22Rv1 (cell line): ENCODE data around the gene TMEM165.

ENCODE experiments used
- H3K27ac ChIP-seq: fragments of 450-650 bp; 2 replicates; pipeline ENCODE4 v1.5.1; 2017
- ZFX ChIP-seq: fragments of 450-650 bp; IDR thresholded peaks from 2 replicates; pipeline ENCODE4 v1.6.1; 2017; ENCODE audit warnings: antibody characterized with exemption, borderline replicate concordance
- TF ChIP-seq, protein P1 (sequence below): fragments of 450-650 bp; IDR thresholded peaks from 2 replicates; pipeline ENCODE4 v1.5.1; 2017; ENCODE audit warnings: mild to moderate bottlenecking

TMEM165 gene

DNA sequence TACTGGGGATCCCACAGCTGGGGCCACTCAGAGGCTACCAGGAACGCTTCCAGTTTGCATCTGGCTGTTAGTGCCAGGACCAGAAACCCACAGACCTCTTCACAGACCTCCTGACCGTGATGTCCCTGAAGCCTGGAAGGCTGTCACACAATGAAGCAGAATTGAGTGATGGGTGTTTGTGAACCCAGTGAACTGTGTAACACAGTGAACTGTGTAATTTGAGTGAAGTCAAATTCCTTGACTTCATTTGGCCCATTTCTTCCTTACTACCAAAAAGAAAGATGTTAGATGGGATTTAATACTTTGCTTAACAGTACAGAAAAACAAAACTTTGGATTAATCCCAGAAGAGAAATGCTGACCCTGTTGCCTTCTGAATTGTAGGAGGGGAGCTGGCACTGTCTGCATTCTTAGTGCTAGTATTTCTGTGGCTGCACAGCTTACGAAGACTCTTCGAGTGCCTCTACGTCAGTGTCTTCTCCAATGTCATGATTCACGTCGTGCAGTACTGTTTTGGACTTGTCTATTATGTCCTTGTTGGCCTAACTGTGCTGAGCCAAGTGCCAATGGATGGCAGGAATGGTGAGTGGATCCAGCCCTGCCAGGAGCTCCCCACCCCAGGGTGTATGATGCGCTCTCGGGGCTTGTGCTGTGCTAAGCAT, 31.9 kb upstream of the TMEM165 start:
- no peak overlapping the region for H3K27ac ChIP-seq
- TF ChIP-seq, protein P1, sequence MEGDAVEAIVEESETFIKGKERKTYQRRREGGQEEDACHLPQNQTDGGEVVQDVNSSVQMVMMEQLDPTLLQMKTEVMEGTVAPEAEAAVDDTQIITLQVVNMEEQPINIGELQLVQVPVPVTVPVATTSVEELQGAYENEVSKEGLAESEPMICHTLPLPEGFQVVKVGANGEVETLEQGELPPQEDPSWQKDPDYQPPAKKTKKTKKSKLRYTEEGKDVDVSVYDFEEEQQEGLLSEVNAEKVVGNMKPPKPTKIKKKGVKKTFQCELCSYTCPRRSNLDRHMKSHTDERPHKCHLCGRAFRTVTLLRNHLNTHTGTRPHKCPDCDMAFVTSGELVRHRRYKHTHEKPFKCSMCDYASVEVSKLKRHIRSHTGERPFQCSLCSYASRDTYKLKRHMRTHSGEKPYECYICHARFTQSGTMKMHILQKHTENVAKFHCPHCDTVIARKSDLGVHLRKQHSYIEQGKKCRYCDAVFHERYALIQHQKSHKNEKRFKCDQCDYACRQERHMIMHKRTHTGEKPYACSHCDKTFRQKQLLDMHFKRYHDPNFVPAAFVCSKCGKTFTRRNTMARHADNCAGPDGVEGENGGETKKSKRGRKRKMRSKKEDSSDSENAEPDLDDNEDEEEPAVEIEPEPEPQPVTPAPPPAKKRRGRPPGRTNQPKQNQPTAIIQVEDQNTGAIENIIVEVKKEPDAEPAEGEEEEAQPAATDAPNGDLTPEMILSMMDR: no peak
- no peak for TF ChIP-seq ZFX

DNA sequence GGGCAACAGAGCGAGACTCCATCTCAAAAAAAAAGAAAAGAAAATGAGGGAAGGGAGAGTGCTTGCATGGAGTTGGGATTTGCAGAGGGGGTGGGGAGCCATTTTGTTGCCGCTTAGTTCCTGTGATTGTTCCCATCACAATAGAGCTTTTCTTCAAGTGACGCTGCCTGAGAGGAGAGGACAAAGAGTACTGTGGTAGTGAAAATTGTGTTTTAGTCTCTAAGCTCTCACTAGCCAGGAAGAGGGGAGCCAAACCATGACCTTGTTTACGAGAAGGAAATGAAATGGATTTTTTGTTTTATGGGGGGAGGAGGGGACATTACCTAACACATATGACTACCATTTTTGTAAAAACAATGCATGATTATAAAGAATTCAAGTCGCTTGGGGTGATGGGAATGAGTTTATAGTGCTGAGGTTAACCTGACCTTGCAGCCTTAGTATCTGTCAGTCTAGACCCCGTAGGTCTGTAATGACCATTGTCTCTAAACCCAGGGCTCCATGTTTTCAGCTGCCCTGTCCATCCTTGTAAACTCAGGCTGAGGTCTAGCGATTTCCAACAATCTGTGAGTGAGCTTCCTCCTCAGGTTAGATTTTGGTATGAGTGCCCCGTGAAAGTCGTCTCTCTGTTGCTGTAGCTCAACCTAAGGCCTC, 30.9 kb upstream of the TMEM165 start:
- no peak overlapping the region for H3K27ac ChIP-seq
- TF ChIP-seq ZFX: no peak
- TF ChIP-seq, protein P1: no peak

DNA sequence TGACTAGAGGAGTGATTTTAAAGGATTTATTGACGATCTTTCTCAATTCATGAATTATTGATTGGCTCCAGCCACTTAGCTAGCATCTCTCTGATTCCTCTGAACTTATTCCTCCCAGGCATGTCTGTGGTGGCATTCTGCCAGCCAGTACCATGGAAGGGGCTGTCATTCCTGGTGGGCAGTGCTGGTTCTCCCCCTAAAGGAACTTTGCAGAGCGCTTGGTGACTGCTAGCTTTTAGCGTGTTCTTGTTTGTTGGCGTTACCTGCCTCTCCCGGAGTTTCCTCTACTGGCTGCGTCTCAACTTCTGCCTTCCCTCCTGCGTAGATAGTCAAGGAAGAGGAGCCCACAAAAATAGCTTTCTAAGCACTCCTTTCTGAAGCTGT, 30.4 kb upstream of the TMEM165 start:
- H3K27ac ChIP-seq: no peak overlapping the region
- TF ChIP-seq ZFX: no peak
- TF ChIP-seq, protein P1: no peak

DNA sequence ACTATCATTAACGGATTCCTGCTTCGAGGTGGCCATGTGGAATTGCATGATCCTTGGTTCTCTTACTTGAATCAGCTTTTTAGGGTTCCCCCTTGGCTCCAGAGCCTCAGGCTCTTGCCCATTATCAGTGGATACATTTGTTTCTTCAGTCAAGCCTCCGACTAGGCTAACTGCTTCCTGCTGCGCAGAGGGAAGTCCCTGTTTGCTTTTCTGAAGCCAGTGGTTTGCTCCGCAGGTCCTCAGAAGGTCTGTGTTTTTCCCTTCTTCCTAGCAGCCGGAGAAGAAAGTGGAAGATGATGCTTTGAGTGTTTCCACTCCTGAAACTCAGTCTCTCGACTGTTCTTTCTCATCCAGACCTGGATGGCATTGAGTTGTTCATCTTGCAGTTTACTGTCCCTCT, 29.1 kb upstream of the TMEM165 start:
- no peak for TF ChIP-seq ZFX
- TF ChIP-seq, protein P1: no peak
- H3K27ac ChIP-seq: no peak overlapping the region

DNA sequence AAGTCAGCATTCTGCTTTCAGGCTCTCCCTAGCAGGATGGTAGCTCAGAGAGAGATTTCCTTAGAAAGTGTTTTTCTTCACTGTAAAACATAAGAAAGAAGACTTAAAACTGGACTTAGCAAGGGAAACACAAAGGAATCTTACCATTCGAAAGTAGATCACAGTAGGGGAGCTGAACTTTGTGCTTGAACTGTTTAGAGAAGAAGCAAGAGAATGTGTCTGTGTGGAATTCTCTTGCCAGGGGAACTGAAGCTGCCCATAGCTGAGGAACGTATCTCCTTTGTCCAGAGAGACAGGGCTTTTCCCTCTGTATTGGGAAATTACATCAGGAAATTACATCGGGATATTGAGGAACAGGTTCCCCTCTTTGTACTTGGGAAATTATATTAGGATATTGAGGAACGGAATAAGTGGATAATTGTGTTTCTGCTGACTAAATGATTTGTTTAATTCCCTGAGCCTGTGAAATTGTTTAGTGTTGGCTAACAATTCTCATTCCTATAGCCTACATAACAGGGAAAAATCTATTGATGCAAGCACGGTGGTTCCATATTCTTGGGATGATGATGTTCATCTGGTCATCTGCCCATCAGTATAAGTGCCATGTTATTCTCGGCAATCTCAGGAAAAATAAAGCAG, 28.6 kb upstream of the TMEM165 start:
- TF ChIP-seq, protein P1: no peak
- TF ChIP-seq ZFX: no peak
- H3K27ac ChIP-seq: no peak overlapping the region

DNA sequence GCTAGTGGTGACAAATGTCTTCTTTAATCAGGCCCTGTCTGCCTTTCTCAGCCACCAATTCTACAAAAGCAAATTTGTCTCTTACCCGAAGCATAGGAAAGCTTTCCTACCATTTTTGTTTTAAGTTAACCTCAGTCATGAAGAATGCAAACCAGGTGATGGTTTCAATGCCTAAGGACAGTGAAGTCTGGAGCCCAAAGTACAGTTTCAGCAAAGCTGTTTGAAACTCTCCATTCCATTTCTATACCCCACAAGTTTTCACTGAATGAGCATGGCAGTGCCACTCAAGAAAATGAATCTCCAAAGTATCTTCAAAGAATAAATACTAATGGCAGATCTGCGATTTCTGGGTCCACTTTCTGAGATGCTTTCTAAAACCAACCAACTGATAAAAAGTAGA, 25.8 kb upstream of the TMEM165 start:
- TF ChIP-seq, protein P1: no peak
- TF ChIP-seq ZFX: no peak
- H3K27ac ChIP-seq: no peak overlapping the region

DNA sequence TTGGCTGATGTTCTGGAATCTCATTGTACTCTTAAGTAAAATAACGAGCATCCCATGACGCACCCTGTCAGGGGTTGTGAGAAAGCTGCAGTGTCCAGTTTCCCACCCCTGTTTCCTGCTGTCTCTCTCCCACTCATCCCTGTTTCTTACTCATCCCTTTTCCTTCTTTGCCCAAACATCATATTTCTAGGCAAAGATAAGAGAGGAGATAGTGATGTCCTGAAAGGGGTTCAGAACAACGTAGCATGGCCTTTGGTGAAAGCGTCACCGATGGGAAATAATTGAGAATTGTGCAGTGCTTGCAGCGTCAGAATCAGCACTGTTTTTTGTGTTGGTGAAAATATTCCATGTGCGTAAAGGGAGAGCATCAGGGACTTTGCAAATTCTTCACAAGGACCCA, 23.5 kb upstream of the TMEM165 start:
- TF ChIP-seq, protein P1: no peak
- no peak for TF ChIP-seq ZFX
- no peak overlapping the region for H3K27ac ChIP-seq
